Naive thymus-derived CD4-positive, alpha-beta T cell (primary cell): Measurements from ENCODE around the gene TTC17. TPM values are rescaled to one million over a fixed set of nuclear protein-coding genes. Genes with fewer than 3 reads are reported as not detected.

Experiments
- ATAC-seq: fragments of 150-1000 bp; cut with Tn5 transposase; 2 replicates; pipeline ENCODE4 v1.10.0; 2021; ENCODE audit warnings: mild to moderate bottlenecking, moderate library complexity
- CTCF ChIA-PET: fragments of 350-600 bp; sonication (Branson Sonifier 250); formaldehyde crosslinking; loops from one replicate; lab custom pipeline; 2021; ENCODE audit warnings: antibody characterized with exemption; lab: Charles Lee
- POLR2A ChIA-PET: fragments of 350-600 bp; sonication (Branson Sonifier 250); formaldehyde crosslinking; loops from one replicate; lab custom pipeline; 2021; ENCODE audit warnings: antibody characterized with exemption, inconsistent platforms; lab: Charles Lee
- DNase-seq, 9 donors: peaks; one replicate each; pipeline versions ENCODE4 v3.0.0 to v3.0.0-alpha.2; 2020 to 2022; ENCODE audit warnings: mixed read lengths in 1 of 9
- H3K27ac ChIP-seq: one replicate; pipeline ENCODE4 v1.7.0; 2013; ENCODE audit warnings: mild to moderate bottlenecking, low read depth, low read length, moderate library complexity
- H3K27me3 ChIP-seq, 2 donors: one replicate each; pipeline ENCODE4 v1.7.0; 2013; ENCODE audit warnings: low read length in 2 of 2, mild to moderate bottlenecking in 2 of 2, moderate library complexity in 2 of 2; ENCODE audit not compliant: control insufficient read depth in 2 of 2, insufficient read depth in 2 of 2
- H3K36me3 ChIP-seq, 3 experiments: 1 replicate in 2 of 3; 2 replicates in 1 of 3; pipeline ENCODE4 v1.7.0; 2013; ENCODE audit warnings: low read length in 3 of 3, mild to moderate bottlenecking in 3 of 3, moderate library complexity in 1 of 3; ENCODE audit not compliant: insufficient read depth in 3 of 3, control insufficient read depth in 2 of 3
- H3K4me1 ChIP-seq, 2 donors: one replicate each; pipeline ENCODE4 v1.7.0; 2013; ENCODE audit warnings: low read length in 2 of 2, mild to moderate bottlenecking in 2 of 2, moderate library complexity in 1 of 2; ENCODE audit not compliant: control insufficient read depth in 2 of 2, insufficient read depth in 2 of 2
- H3K4me3 ChIP-seq: 2 replicates; pipeline ENCODE4 v1.7.0; 2013; ENCODE audit warnings: mild to moderate bottlenecking, low read length
- H3K9me3 ChIP-seq, 3 experiments: 1 replicate in 2 of 3; 2 replicates in 1 of 3; pipeline ENCODE4 v1.7.0; 2013; ENCODE audit warnings: low read length in 3 of 3; ENCODE audit not compliant: control insufficient read depth in 2 of 3
- H3K27ac Mint-ChIP-seq, 9 donors: one replicate each; pipeline ENCODE4 v1.8.0; 2020 to 2022; ENCODE audit warnings: mixed read lengths in 9 of 9, mild to moderate bottlenecking in 8 of 9, moderate library complexity in 5 of 9, inconsistent platforms in 2 of 9
- H3K27me3 Mint-ChIP-seq, 5 donors: one replicate each; pipeline ENCODE4 v1.8.0; 2021 to 2022; ENCODE audit warnings: mixed read lengths in 5 of 5, mild to moderate bottlenecking in 1 of 5
- H3K36me3 Mint-ChIP-seq, 5 donors: one replicate each; pipeline ENCODE4 v1.8.0; 2020 to 2022; ENCODE audit warnings: mixed read lengths in 5 of 5, mild to moderate bottlenecking in 3 of 5, inconsistent platforms in 1 of 5
- H3K4me1 Mint-ChIP-seq, 7 donors: one replicate each; pipeline ENCODE4 v1.8.0; 2020 to 2022; ENCODE audit warnings: mixed read lengths in 7 of 7, mild to moderate bottlenecking in 3 of 7, inconsistent platforms in 1 of 7
- H3K4me3 Mint-ChIP-seq, 10 donors: one replicate each; pipeline ENCODE4 v1.8.0; 2020 to 2022; ENCODE audit warnings: mild to moderate bottlenecking in 10 of 10, mixed read lengths in 10 of 10, moderate library complexity in 6 of 10, inconsistent platforms in 2 of 10
- H3K9me3 Mint-ChIP-seq, 11 donors: one replicate each; pipeline ENCODE4 v1.8.0; 2020 to 2022; ENCODE audit warnings: mixed read lengths in 11 of 11, mild to moderate bottlenecking in 4 of 11, inconsistent platforms in 1 of 11, moderate library complexity in 1 of 11
- intact Hi-C, 2 donors: fragments of 100-400 bp; cut with micrococcal nuclease; formaldehyde crosslinking; loops; one replicate each; pipeline ENCODE4 v1.15.1; 2023
- polyA plus RNA-seq, 2 donors: library from polyadenylated mRNA; unstranded; fragments of 300-500 nt; fragmentation: Illumina TruSeq; gene quantifications; one replicate each; pipeline ENCODE4 v1.2.3, GENCODE V29; 2021
- total RNA-seq, 6 experiments: library from RNA in 5 of 6; stranded (reverse) in 5 of 6; gene quantifications; 1 replicate in 5 of 6; 2 replicates in 1 of 6; pipeline ENCODE4 v1.2.3 and lab custom pipeline; 2021 to 2026

The TTC17 gene
- total and polyA plus RNA-seq, 7 experiments from 2014 or later = 45.9 to 132 (median 97.9) TPM

DNA sequence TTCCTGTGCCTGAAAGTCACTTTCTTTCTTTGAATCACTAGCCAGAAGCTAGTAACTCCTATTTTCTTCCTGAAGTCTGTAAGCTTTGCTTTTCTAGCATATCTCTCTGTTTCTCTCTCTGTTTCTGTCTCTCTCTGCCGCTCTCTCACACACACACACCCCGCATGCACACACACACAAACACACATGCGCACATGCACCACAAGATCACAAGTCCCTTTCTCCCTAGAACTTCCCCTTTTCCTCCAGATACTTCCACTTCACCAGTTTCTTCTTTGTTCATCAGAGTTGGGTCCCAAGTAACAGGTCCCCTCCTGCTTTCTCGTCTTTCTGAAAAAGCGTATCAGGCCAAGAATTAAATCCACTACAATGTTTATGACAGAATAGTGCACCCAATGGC, 173.3 kb downstream of the TTC17 start:
- H3K27ac Mint-ChIP-seq = no peak overlapping the region
- ATAC-seq (no peak), DNase-seq (no peak)
- H3K9me3 Mint-ChIP-seq = peaks cover 0 to 2% (median 0%) of the 10 kb centered on the region in 11 donors
- H3K4me1 ChIP-seq = no peaks in the 10 kb centered on the region
- ChIA-PET CTCF (no interaction called here), POLR2A (no interaction called here)
- no peaks in the 10 kb centered on the region for H3K27me3 ChIP-seq
- no peaks in the 10 kb centered on the region for H3K36me3 Mint-ChIP-seq
- H3K4me1 Mint-ChIP-seq = no peaks in the 10 kb centered on the region
- no peaks in the 10 kb centered on the region for H3K9me3 ChIP-seq
- no peak overlapping the region for H3K4me3 ChIP-seq
- H3K4me3 Mint-ChIP-seq = no peak overlapping the region
- H3K27me3 Mint-ChIP-seq = peaks cover 7 to 31% (median 21%) of the 10 kb centered on the region in 5 donors
- no peak overlapping the region for H3K27ac ChIP-seq
- intact Hi-C loops = loop anchor here in 1 of 2 donors (10.0 kb wide), 1 partner anchor 63 kb away; no protein-coding TSS in a partner anchor
- H3K36me3 ChIP-seq = no peaks in the 10 kb centered on the region

DNA sequence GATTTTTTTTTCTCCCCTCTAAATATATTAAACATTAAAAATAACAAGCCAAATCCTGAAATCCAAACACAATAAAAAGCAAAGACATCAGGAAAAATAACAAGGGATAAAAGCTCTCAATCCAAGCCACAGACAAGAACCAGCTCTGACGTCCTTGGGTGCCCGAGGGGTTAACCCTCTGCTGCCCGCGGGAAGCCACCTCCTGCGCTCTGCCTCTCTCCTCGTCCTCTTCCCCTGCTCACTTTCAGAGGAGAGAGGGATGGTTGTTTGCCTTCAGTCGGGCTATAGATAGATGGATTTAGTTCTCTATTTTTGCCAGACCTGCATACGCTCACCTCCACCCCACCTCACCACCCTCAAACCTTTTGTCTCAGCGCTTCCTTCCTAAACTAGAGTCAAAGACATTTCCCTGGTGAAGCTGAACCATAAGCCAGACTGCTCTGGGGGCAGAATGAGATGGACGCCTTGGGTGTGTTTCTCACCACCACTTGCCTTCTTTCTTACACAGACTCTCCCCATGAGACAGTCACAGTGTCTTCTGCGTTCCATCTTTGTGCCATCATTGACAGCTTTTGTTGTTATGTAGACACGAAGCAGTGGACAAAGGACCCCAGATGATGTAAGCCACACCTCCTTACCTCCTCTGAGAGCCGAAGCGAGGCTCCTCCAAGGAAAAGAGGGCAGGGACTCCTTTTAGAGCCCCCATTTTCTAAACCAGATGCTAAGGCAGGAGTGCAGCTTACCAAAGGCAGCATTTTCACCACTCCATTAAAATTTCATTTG, 179.3 kb downstream of the TTC17 start:
- H3K27me3 Mint-ChIP-seq = peaks cover 18 to 66% (median 57%) of the 10 kb centered on the region in 5 donors
- no peak overlapping the region for H3K4me3 Mint-ChIP-seq
- ChIA-PET POLR2A (no interaction called here), CTCF (no interaction called here)
- no peaks in the 10 kb centered on the region for H3K36me3 Mint-ChIP-seq
- H3K9me3 Mint-ChIP-seq = peaks cover 0 to 13% (median 6%) of the 10 kb centered on the region in 11 donors
- Histone ChIP-seq H3K4me1 (no peaks in the 10 kb centered on the region), H3K36me3 (no peaks in the 10 kb centered on the region), H3K27me3 (no peaks in the 10 kb centered on the region), H3K9me3 (no peaks in the 10 kb centered on the region), H3K4me3 (no peak overlapping the region), H3K27ac (no peak overlapping the region)
- H3K4me1 Mint-ChIP-seq = no peaks in the 10 kb centered on the region
- DNase-seq = no peak
- intact Hi-C loops = loop anchor here in 1 of 2 donors (10.0 kb wide), 1 partner anchor 57 kb away; no protein-coding TSS in a partner anchor
- no peak for ATAC-seq
- H3K27ac Mint-ChIP-seq = no peak overlapping the region

DNA sequence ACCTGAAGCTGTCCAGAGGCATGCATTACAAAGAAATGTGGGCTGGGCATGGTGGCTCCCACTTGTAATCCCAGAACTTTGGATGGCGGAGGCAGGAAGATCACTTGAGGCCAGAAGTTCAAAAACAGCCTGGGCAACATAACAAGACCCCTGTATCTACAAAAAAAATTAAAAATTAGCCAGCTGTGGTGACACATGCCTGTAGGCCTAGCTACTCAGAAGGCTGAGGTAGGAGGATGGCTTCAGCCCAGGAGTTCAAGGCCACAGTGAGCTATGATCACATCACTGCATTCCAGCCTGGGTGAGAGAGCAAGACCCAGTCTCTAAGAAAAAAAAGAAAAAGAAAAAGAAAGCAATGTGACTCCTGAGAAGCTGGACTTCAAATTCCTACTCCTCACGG, 183.3 kb downstream of the TTC17 start:
- no peaks in the 10 kb centered on the region for H3K9me3 ChIP-seq
- peaks cover 0 to 2% (median 0%) of the 10 kb centered on the region in 7 donors for H3K4me1 Mint-ChIP-seq
- no peaks in the 10 kb centered on the region for H3K36me3 ChIP-seq
- intact Hi-C loops = no loop called here
- H3K27me3 Mint-ChIP-seq = peaks cover 22 to 70% (median 60%) of the 10 kb centered on the region in 5 donors
- DNase-seq (no peak), ATAC-seq (no peak)
- no peaks in the 10 kb centered on the region for H3K4me1 ChIP-seq
- H3K27ac Mint-ChIP-seq = no peak overlapping the region
- peaks cover 0 to 16% (median 5%) of the 10 kb centered on the region in 11 donors for H3K9me3 Mint-ChIP-seq
- H3K36me3 Mint-ChIP-seq = no peaks in the 10 kb centered on the region
- no peak overlapping the region for H3K4me3 Mint-ChIP-seq
- POLR2A ChIA-PET = no interaction called here
- H3K27ac ChIP-seq = no peak overlapping the region
- no peak overlapping the region for H3K4me3 ChIP-seq
- peaks cover 0 to 3% of the 10 kb centered on the region in 2 donors for H3K27me3 ChIP-seq
- CTCF ChIA-PET = no interaction called here

DNA sequence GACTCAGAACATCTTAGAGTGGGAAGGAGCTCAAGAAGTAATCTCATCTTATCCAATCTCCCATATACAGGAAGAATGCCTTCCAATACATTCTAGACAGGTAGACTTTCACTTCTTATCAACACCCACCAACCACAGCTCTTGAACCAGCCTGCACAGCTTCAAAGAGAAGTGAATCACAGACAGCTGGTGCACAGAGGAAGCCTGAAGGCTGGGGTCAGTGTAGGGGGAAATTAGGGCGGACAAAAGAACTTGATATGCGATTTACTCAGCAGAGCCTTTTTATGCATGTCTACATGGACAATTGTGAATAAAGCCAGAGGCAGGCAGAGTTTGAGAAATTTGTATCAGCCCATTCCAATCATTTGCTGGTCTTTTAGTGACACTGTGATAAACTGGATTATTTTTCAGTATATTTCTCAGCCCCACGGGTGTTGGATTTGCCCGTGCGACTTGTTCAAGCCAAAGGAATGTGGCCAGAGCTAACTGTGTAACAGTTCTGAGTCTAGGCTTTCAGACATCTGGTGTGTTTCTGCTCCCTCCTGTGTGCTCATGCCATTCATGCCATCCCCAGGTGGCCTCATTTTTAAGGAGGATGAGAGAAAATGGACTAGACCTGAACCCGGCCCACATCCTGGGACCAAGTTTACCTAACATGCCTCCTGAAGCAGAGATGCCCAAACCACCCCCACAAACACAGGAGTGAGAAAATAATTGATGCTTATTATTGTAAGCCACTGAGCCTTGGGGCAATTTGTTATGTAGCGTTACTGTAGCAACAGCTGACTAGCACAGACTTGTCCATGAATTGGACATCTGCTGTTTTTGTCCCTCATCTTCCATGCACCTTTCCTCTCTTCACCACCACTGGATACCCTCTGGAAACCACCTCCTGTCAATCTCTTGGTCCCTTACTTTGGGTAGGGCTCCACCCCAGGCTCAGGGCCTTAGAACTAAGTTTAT, 184.3 kb downstream of the TTC17 start:
- POLR2A ChIA-PET = no interaction called here

More for the DNA sequence above, 184.3 kb downstream of the TTC17 start:
- H3K9me3 Mint-ChIP-seq = peaks cover 0 to 16% (median 6%) of the 10 kb centered on the region in 11 donors
- H3K27ac Mint-ChIP-seq = no peak overlapping the region
- Histone ChIP-seq H3K27me3 (peaks cover 0 to 3% of the 10 kb centered on the region in 2 donors), H3K4me1 (no peaks in the 10 kb centered on the region), H3K36me3 (no peaks in the 10 kb centered on the region), H3K4me3 (no peak overlapping the region), H3K27ac (no peak overlapping the region), H3K9me3 (no peaks in the 10 kb centered on the region)
- intact Hi-C loops = no loop called here
- ATAC-seq = no peak
- peaks cover 16 to 62% (median 53%) of the 10 kb centered on the region in 5 donors for H3K27me3 Mint-ChIP-seq
- CTCF ChIA-PET = no interaction called here
- no peak for DNase-seq
- H3K4me1 Mint-ChIP-seq = peaks cover 0 to 4% (median 0%) of the 10 kb centered on the region in 7 donors
- H3K36me3 Mint-ChIP-seq = no peaks in the 10 kb centered on the region
- H3K4me3 Mint-ChIP-seq = no peak overlapping the region

Other genes with a start within 250 kb of the TTC17 start
- gene API5, start 46.9 kb upstream of the TTC17 start, total RNA-seq = 100 to 1,000 TPM in 1 of 5 experiments, 10 to 100 TPM in 4; 59.8 to 138 (median 91.2) TPM
- 100 to 1,000 TPM; 132 to 137 TPM for gene API5, start 46.9 kb upstream of the TTC17 start, polyA plus RNA-seq